ENCODE data around the gene TPSG1.
"Not testable (repeated sequence)": the region's sequence is repeated elsewhere in the genome, so short reads cannot be mapped to it uniquely, and the experiment has no call there.

Gene TPSG1

GRCh38 chr16:1225051-1225451 lies at the start of gene TPSG1:
TSS of gene TPSG1 (minus strand) at chr16:1225268. CDS start at chr16:1225252, 16 bp downstream.
- no peak for ATAC-seq

DNA sequence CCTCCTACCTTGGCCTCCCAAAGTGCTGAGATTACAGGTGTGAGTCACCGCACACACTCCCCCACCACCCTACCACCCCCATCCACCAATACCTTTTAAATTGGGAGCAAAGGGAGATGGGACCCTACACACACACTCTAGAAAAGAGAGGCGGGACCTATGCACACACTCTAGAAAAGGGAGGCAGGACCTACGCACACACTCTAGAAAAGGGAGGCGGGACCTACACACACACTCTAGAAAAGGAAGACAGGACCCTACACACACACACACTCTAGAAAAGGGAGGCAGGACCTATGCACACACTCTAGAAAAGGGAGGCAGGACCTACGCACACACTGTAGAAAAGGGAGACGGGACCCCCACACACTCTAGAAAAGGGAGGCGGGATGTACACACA lies 49.7 kb upstream of the TPSG1 start:
- ATAC-seq = no peak

DNA sequence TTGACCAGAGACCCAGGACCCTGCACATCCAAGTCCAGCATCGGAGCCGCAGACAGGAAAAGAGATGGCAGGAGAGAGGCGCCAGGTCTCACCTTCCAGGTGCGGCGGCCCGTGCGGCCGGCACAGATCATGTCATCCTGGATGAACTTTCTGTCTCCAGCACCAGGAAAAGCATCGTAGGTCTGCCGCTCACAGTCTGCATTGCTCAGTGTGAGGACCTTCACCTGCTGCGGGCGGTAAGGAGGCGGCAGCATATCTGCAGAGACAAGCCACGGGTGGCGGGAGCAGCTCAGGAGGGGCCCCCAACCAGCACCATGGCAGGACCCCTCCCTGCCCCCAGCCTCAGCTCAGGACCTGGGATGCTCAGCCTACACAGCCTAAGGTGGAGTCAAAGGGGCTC lies 48.7 kb upstream of the TPSG1 start:
- ATAC-seq = no peak

DNA sequence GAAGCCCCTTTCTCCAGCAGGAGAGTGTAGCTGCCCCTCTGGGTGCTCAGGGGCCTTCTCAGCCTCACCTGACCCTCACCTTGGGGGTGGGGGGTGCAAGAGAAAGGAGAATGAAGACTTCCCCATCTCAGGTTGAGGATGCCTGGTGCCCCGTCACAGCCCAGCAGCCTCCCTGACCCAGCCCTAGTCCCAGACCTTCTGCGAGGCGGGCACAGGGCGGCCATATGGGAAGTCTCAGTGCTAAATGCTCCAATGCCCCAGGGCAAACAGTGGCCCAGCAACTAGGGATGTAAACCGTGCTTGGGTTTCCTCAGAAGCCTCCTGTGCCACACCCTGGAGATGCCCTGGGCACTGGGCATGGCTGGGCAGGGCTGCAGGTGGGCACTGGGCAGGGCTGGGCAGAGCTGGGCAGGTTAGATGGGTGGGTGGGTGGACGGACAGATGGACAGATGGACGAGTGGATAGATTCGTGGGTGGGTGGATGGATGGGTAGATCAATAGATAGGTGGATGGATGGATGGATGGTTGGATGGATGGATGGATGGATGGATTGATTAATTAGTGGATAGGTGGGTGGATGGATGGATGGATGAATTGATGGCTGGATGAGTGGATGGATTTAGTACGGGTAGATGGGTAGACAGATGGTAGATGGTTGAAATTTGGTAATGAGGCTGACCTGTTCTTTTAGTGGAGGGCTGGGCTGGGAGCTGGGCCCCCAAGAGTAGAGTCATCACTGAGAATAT lies 47.6 kb upstream of the TPSG1 start:
- ATAC-seq = no peak

DNA sequence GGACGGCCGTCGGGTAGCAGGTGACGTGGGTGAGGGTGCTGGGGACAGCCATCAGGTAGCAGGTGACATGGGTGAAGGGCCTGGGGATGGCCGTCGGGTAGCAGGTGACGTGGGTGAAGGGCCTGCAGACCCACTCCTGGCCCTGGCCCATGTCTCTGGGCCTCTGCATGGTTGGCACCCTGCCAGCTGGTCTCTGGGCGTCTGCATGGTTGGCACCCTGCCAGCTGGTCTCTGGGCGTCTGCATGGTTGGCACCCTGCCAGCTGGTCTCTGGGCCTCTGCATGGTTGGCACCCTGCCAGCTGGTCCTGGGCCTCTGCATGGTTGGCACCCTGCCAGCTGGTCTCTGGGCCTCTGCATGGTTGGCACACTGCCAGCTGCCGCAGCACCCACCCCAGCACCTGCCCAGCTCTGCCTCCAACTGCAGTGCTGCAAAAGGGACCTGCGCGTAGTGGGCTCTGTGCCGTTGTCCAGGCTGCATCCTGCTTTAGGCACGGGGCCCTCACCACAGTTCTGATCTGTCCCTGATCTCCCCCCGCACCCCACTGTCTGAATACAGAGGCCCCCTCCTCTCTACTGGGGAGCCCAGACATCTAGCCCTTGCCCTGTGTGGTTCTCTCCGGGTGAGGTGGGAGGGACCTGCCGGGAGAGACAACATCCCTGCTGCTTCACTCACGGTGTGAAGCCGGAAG lies 46.8 kb upstream of the TPSG1 start:
- ATAC-seq = not testable (repeated sequence)

GRCh38 chr16:1271380-1271723 lies 46.3 kb upstream of the TPSG1 start:
- no peak for ATAC-seq

- ATAC-seq = not testable (repeated sequence)
Measured at GRCh38 chr16:1269418-1269817, 44.4 kb upstream of the TPSG1 start.

DNA sequence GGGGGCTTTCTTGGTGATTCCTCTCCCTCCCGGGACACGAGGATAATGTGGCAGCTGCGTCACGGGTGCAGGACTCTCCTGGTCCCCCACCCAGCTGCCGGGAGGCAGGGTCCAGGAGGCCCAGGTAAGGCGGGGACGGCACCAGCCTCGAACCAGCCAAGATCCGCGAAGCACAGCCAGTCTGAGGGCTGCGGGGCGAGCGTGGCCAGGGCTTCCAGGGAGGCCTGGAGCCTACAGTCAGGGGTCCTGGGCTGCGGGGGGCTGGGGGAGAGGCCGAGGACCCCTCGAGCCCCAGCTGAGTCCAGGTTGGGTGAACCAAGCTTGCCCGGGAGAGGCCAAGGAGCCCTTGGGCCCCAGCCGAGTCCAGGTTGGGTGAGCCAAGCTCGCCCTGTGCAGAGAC lies 40.8 kb upstream of the TPSG1 start:
- no peak for ATAC-seq

GRCh38 chr16:1265090-1265630 lies 40.1 kb upstream of the TPSG1 start:
- ATAC-seq = no peak

- no peak for ATAC-seq
Measured at GRCh38 chr16:1264345-1265089, 39.4 kb upstream of the TPSG1 start.

DNA sequence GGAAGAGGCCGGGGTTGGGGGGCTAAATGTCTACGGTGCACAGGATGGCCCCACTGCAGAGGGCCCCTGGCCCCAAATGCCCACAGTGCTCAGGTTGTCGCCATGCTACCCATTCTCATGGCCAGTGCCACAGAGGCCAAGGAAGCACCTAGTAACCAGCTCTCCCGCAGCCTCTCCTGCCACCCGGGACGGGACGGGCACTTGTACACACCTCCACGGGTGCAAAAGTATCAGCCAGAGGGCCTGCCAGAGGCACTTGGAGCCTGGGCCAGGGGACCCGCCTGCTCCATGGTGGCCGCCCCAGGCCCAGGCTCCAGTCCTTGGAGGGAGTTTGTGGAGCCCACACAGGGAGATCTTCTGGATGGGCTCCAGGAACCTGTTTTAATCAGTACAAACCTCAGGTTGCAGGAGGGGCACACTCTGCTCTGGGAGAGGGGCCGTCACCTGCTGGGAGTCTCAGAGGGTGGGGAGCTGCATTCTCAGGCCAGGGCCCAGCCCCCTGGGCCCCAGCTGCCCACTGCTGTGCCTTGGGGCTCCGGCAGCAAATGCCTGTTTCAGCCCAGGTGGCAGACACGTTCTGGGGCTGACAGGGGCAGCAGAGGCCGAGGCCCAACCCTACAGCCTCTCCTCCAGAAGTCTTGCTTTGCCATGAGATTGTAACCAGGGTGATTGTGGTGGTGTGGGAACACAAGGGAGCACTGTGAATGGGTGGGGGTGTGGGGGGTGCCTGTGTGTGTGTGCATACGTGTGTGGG lies 38.7 kb upstream of the TPSG1 start:
- ATAC-seq = no peak

DNA sequence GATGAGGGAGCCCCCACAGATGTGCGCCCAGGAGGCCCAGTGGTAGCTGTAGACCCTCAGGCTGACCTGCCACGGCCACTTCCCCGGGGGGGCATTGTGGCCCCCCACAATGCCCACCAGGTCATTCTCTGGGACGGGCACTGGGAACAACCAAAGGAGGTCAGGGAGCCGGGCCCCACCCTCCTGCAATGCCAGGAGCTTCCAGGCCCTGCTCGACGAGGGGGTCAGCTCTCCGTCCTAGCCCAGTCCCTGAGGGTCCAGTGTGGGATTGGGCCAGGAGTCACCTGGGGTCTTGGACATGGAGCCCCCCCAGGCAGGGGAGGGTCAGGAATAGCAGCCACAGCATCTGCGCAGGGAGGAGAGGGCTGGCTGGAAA lies 37.8 kb upstream of the TPSG1 start:
- no peak for ATAC-seq

DNA sequence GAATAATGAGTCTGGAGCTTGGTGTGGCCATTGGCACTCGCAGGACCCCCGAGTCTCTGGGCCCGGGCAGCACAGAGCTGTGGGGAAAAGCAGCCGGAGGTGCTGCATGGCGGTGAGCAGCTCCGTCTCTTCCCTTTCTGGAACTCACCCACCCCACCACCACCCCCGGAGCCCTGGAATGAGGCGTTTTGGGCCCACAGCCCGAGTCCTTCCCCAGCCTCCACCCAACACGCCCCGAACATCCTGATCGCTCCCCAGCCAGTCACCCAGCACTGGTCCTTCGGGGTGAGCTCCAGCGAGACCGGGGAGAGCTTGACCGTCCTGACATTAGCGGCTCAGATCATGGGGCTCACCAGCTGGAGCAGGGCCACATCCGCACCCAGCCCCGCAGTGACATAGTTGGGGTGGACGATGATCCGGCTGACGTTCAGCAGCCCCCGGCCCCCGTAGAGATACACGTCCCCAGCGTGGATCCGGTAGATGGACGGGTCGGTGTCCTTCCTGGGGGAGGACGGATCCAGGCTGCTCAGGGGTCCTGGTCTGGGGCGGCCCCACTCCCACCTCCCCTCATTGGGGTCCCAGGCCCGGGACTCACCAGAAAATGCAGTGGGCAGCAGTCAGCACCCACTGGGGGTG lies 37.3 kb upstream of the TPSG1 start:
- no peak for ATAC-seq

DNA sequence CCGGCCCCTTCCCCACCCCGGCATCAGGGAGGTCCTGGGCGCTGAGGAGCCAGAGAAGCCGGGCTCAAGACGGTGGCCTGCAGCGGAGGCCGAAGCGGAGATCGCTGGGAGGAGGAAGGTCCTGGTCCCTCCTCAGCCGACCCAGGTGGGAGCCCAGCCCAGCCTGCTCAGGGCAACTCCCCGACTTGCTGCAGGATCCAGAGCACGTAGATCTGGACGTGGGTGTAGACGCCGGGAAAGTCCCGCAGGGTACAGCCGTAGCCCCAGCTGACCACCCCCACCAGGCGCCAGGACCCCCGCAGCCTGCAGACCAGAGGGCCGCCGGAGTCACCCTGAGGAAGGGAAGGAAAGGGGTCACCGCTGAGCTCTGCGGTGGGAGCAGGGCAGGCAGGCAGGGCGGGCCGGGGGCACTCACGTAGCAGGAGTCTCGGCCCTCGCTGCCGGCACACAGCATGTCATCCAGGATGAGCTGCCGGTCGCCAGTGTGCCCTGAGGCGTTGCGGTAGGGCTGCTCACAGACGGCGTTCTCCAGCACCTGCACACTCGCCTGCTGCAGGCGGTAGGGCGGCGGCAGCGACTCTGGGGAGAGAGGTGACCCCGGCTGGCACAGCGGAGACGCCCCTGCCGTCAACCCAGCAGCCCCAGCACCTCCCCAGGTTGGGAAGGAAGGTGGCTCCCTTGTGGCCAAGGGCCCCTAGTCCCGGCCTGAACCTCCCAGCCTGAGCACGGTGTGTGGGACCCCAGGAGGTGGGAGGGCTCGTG lies 36.2 kb upstream of the TPSG1 start:
- no peak for ATAC-seq

GRCh38 chr16:1260101-1260680 lies 35.1 kb upstream of the TPSG1 start:
- no peak for ATAC-seq

DNA sequence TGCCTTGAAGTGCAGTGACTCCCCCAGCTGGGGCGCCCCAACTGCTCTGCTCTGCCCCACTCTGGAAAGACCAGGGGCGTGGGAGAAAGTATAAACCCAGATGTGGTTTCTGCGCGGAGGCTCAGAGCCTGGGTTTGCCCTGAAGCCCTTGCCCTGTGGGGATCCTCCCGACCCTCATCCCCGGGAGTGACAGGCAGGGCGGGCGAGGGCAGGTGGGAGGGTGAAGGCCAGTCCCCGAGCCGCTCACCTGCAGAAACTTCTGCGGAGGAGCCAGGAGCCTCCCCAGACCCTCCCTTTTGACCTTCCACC lies 34.6 kb upstream of the TPSG1 start:
- no peak for ATAC-seq

DNA sequence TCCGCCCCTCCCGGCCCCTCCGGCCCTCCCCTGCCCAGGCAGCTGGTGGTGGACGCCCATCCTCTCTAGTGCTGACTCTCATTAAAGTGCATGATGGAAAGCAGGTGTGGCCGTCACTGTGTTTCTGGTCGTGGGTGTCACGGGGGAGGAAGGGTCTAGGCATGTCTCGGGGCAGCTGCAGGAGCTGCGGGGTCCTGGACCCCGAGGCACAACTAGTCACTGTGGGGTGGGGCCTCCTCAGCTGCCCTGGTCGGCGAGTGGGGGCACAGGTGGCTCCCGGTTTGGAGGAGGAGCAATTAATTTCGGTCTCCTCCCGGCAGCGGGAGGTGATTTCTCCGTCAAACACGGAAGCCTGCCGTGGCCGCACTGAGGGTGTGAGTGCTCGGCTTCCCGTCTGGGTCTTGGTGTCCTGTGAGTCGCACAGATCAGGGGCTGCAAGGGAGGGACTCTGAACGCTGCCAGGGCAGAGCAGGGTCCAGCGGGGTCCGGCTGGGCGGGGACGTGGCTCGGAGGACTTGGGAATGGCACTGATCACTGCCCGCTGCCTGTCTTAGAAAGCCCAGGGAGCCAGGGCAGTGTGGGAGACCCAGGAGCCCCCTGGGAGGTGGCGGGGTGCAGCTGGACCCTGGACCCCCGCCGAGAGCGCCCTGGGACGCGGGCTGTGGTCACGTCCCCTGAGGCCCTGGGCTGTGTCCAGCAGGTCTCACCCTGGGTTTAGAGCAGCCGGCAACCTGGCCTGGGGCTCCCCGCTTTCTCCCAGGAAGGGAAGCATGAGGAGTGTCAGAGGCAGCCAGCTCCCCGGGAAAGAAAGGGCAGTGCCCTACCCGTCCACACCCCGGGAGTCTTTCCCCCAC lies 34.1 kb upstream of the TPSG1 start:
- no peak for ATAC-seq

- no peak for ATAC-seq
Measured at GRCh38 chr16:1258225-1258600, 33.1 kb upstream of the TPSG1 start.

DNA sequence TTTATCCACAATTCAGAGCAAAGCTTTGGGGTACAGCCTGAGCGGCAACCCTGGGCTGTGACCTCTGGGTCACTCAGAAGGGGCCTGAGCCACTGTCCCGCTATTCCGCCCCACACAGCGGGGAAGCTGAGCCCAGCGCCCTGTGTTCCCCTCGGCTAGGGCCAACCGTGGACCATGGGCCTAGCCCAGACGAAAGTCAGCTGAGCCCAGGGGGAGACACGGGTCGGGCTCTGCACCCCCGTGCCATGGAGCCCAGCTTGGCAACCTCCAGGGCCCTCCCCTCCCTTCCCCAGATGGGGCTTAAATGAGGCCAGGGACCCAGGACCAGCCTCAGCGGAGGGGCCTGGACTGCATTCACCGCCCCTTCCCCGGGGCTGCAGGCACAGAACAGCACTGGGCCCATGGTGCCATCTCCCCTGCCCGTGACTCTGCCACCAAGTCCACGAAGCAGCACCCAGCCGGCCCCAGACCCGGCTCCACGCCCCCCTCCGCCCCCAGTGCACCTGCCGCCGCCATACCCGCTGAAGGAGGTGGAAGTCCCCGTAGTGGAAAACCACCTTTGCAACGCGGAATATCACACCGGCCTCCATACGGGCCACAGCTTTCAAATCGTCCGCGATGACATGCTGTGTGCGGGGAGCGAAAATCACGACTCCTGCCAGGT lies 32.6 kb upstream of the TPSG1 start:
- ATAC-seq = no peak

- no peak for ATAC-seq
Measured at GRCh38 chr16:1256874-1257322, 31.8 kb upstream of the TPSG1 start.

All from activated CD4-positive, CD25-positive, alpha-beta regulatory T cell treated with anti-CD3 and anti-CD28 coated beads, Interleukin-2, amount 50 U/mL, for 24 hours (primary cell).